HEK293T (cell line): ENCODE data around the gene SIX3.

ENCODE experiments used
- CTCF ChIA-PET: fragments of 350-600 bp; formaldehyde crosslinking; extraction: SDS; loops from one replicate; lab custom pipeline; 2021; ENCODE audit warnings: antibody characterized with exemption, inconsistent platforms; lab: Yijun Ruan, JAX
- POLR2A ChIA-PET: fragments of 350-600 bp; formaldehyde crosslinking; extraction: SDS; loops from one replicate; lab custom pipeline; 2020; ENCODE audit warnings: antibody characterized with exemption, inconsistent platforms; lab: Yijun Ruan, JAX
- DNase-seq: peaks from one replicate; pipeline ENCODE4 v3.0.0; 2012; ENCODE audit warnings: mixed read lengths; ENCODE audit errors: extremely low spot score
- ARNT ChIP-seq: fragments of 450-650 bp; IDR thresholded peaks from 2 replicates; pipeline ENCODE4 v1.6.1; 2017; ENCODE audit warnings: mild to moderate bottlenecking
- BHLHE40 ChIP-seq: fragments of 450-650 bp; IDR thresholded peaks from 2 replicates; pipeline ENCODE4 v1.6.1; 2016; ENCODE audit warnings: mild to moderate bottlenecking, moderate library complexity, borderline replicate concordance
- CTBP1 ChIP-seq: fragments of 450-650 bp; IDR thresholded peaks from 2 replicates; pipeline ENCODE4 v1.6.1; 2016; ENCODE audit warnings: borderline replicate concordance
- ELF4 ChIP-seq: fragments of 450-650 bp; IDR thresholded peaks from 2 replicates; pipeline ENCODE4 v1.6.1; 2017; ENCODE audit warnings: antibody characterized with exemption
- FOXA1 ChIP-seq: fragments of 450-650 bp; IDR thresholded peaks from 2 replicates; pipeline ENCODE4 v1.6.1; 2016; ENCODE audit warnings: mild to moderate bottlenecking
- FOXK2 ChIP-seq: fragments of 450-650 bp; IDR thresholded peaks from 2 replicates; pipeline ENCODE4 v1.6.1; 2016; ENCODE audit warnings: mild to moderate bottlenecking
- FOXM1 ChIP-seq: fragments of 450-650 bp; IDR thresholded peaks from 2 replicates; pipeline ENCODE4 v1.6.1; 2017; ENCODE audit warnings: mild to moderate bottlenecking, borderline replicate concordance
- HDGF ChIP-seq: fragments of 450-650 bp; IDR thresholded peaks from 2 replicates; pipeline ENCODE4 v1.6.1; 2017; ENCODE audit warnings: antibody characterized with exemption, borderline replicate concordance
- L3MBTL2 ChIP-seq: fragments of 450-650 bp; conservative IDR thresholded peaks from 2 replicates; pipeline ENCODE4 v1.6.1; 2016; ENCODE audit warnings: mild to moderate bottlenecking
- LEF1 ChIP-seq: fragments of 450-650 bp; IDR thresholded peaks from 2 replicates; pipeline ENCODE4 v1.6.1; 2017; ENCODE audit warnings: mild to moderate bottlenecking, borderline replicate concordance
- NFRKB ChIP-seq: fragments of 450-650 bp; IDR thresholded peaks from 2 replicates; pipeline ENCODE4 v1.6.1; 2016; ENCODE audit warnings: mild to moderate bottlenecking, moderate library complexity
- PKNOX1 ChIP-seq: fragments of 450-650 bp; IDR thresholded peaks from 2 replicates; pipeline ENCODE4 v1.6.1; 2016
- SP1 ChIP-seq: fragments of 450-650 bp; IDR thresholded peaks from 2 replicates; pipeline ENCODE4 v1.6.1; 2017
- SUZ12 ChIP-seq: fragments of 450-650 bp; IDR thresholded peaks from 2 replicates; pipeline ENCODE4 v1.6.1; 2016; ENCODE audit warnings: mild to moderate bottlenecking
- TARDBP ChIP-seq: fragments of 450-650 bp; IDR thresholded peaks from 2 replicates; pipeline ENCODE4 v1.6.1; 2016
- ZNF384 ChIP-seq: fragments of 450-650 bp; IDR thresholded peaks from 2 replicates; pipeline ENCODE4 v1.6.1; 2016

SIX3 gene

GRCh38 chr2:44965684-44966083 is 24.2 kb downstream of the SIX3 start:
- CTCF ChIA-PET, result interaction anchor here (0.8 to 0.9 kb wide), 2 partner anchors 10 to 284 kb away, joined by 3 read pairs; no protein-coding TSS in a partner anchor
- POLR2A ChIA-PET, result no interaction called here
- no peak for TF ChIP-seq CTBP1
- no peak for TF ChIP-seq PKNOX1
- no peak for TF ChIP-seq SP1
- TF ChIP-seq ZNF384, result no peak
- TF ChIP-seq ELF4, result no peak
- TF ChIP-seq FOXA1, result no peak
- no peak for TF ChIP-seq HDGF
- no peak for TF ChIP-seq L3MBTL2
- TF ChIP-seq FOXK2, result no peak
- TF ChIP-seq SUZ12, result no peak
- no peak for TF ChIP-seq LEF1
- TF ChIP-seq ARNT, result no peak
- no peak for TF ChIP-seq BHLHE40
- no peak for TF ChIP-seq FOXM1
- TF ChIP-seq NFRKB, result no peak
- no peak for DNase-seq

- ChIA-PET CTCF (no interaction called here), POLR2A (no interaction called here)
- TF ChIP-seq NFRKB, result no peak
- no peak for TF ChIP-seq FOXM1
- no peak for TF ChIP-seq SUZ12
- no peak for DNase-seq
Measured at GRCh38 chr2:44967056-44967455, 25.6 kb downstream of the SIX3 start.

GRCh38 chr2:44967727-44968432 is 26.4 kb downstream of the SIX3 start:
- TF ChIP-seq ELF4, result no peak
- TF ChIP-seq BHLHE40, result no peak
- TF ChIP-seq PKNOX1, result no peak
- TF ChIP-seq NFRKB, result no peak
- no peak for TF ChIP-seq FOXM1
- TF ChIP-seq ZNF384, result no peak
- TF ChIP-seq L3MBTL2, result no peak
- no peak for TF ChIP-seq SUZ12
- TF ChIP-seq FOXA1, result no peak
- no peak for TF ChIP-seq SP1
- TF ChIP-seq LEF1, result no peak
- no peak for TF ChIP-seq ARNT
- TF ChIP-seq TARDBP, result no peak
- no peak for TF ChIP-seq HDGF
- no peak for TF ChIP-seq CTBP1
- TF ChIP-seq FOXK2, result no peak
- ChIA-PET POLR2A (no interaction called here), CTCF (no interaction called here)
- DNase-seq, result no peak

GRCh38 chr2:44969936-44970335 is 28.4 kb downstream of the SIX3 start:
- TF ChIP-seq CTBP1 (no peak), FOXM1 (no peak), L3MBTL2 (no peak), FOXK2 (no peak), NFRKB (no peak), SP1 (no peak)
- no peak for DNase-seq
- POLR2A ChIA-PET, result no interaction called here
- CTCF ChIA-PET, result interaction anchor here (0.7 kb wide), 1 partner anchor 551 kb away, joined by 4 read pairs; no protein-coding TSS in a partner anchor

GRCh38 chr2:44970846-44971450 is 29.4 kb downstream of the SIX3 start:
- POLR2A ChIA-PET, result interaction anchor here (1.1 kb wide), 1 partner anchor 38 kb away, joined by 3 read pairs; the partner anchor contains the start of gene SIX2
- CTCF ChIA-PET, result no interaction called here
- DNase-seq, result no peak
- TF ChIP-seq ELF4, result no peak
- no peak for TF ChIP-seq PKNOX1
- TF ChIP-seq NFRKB, result no peak
- no peak for TF ChIP-seq FOXK2
- no peak for TF ChIP-seq ZNF384
- TF ChIP-seq LEF1, result no peak
- TF ChIP-seq CTBP1, result no peak
- TF ChIP-seq FOXM1, result no peak
- TF ChIP-seq HDGF, result no peak
- no peak for TF ChIP-seq ARNT
- TF ChIP-seq SP1, result no peak
- no peak for TF ChIP-seq L3MBTL2
- TF ChIP-seq TARDBP, result no peak
- TF ChIP-seq BHLHE40, result no peak
- TF ChIP-seq FOXA1, result no peak
- no peak for TF ChIP-seq SUZ12
